ENCODE measurements around the gene HES1.

The HES1 gene

DNA sequence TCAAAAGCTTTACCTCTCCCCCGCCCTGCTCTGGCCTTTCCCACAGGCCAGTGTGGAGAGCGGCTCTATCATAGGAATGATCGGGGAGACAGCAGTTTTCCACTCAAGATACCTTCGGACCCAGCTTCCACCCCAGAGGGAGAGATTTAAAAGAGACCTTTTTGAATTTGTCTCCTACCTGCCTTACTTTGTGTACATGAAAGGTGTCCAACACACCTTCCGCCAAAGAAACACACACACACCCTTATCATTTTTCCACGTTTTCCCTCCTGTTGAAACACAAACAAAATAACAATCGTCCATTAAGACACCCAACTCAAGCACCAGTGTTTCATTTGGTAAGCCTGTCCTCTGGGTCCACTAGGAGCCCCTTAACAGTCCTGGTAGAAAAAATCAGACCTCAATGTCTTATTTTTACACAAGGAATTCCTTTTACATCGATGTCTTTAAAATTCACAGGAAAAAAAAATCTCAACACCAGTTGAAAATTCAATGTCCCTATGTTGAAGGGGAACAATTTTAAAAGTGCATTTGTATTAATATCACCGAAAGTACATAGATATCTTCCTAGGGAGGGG lies 4.0 kb downstream of the HES1 start:
- TF ChIP-seq, protein P1, sequence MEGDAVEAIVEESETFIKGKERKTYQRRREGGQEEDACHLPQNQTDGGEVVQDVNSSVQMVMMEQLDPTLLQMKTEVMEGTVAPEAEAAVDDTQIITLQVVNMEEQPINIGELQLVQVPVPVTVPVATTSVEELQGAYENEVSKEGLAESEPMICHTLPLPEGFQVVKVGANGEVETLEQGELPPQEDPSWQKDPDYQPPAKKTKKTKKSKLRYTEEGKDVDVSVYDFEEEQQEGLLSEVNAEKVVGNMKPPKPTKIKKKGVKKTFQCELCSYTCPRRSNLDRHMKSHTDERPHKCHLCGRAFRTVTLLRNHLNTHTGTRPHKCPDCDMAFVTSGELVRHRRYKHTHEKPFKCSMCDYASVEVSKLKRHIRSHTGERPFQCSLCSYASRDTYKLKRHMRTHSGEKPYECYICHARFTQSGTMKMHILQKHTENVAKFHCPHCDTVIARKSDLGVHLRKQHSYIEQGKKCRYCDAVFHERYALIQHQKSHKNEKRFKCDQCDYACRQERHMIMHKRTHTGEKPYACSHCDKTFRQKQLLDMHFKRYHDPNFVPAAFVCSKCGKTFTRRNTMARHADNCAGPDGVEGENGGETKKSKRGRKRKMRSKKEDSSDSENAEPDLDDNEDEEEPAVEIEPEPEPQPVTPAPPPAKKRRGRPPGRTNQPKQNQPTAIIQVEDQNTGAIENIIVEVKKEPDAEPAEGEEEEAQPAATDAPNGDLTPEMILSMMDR (IDR thresholded peaks at IDR 0.05; ENCODE audit: insufficient read depth, low read length, poor library complexity, severe bottlenecking), result no peak
- TF ChIP-seq EZH2phosphoT487 (conservative IDR thresholded peaks at IDR 0.05; ENCODE audit: low read length), result no peak
- Histone ChIP-seq H4K20me1 (ENCODE audit: low read depth, low read length) (no peaks in the 10 kb centered on the region), H3K27me3 (ENCODE audit: low read length) (no peaks in the 10 kb centered on the region), H3K9me3 (ENCODE audit: insufficient read depth, low read length) (no peaks in the 10 kb centered on the region), H3F3A (ENCODE audit: insufficient read depth) (peaks cover 48% of the 10 kb centered on the region), H3K4me2 (ENCODE audit: low read depth, low read length, poor library complexity, severe bottlenecking) (peak overlapping the region; percentile 90), H3K9ac (ENCODE audit: low read length) (no peak overlapping the region), H3K79me2 (ENCODE audit: insufficient read depth, low read length) (0 out of 2 replicates have a peak, but pooled peaks cover 5% of the 10 kb centered on the region), H2AFZ (ENCODE audit: low read depth, low read length, severe bottlenecking) (no peak overlapping the region), H3K9me2 (replicated peaks; ENCODE audit: insufficient read depth, low read length) (no peaks in the 10 kb centered on the region), H3K27ac (ENCODE audit: low read depth, low read length) (no peak overlapping the region), H3K4me3 (ENCODE audit: insufficient read depth, low read length, poor library complexity, severe bottlenecking) (no peak overlapping the region), H3K36me3 (ENCODE audit: low read length) (peaks cover 8% of the 10 kb centered on the region; the same call in 1 of the 2 replicates)

DNA sequence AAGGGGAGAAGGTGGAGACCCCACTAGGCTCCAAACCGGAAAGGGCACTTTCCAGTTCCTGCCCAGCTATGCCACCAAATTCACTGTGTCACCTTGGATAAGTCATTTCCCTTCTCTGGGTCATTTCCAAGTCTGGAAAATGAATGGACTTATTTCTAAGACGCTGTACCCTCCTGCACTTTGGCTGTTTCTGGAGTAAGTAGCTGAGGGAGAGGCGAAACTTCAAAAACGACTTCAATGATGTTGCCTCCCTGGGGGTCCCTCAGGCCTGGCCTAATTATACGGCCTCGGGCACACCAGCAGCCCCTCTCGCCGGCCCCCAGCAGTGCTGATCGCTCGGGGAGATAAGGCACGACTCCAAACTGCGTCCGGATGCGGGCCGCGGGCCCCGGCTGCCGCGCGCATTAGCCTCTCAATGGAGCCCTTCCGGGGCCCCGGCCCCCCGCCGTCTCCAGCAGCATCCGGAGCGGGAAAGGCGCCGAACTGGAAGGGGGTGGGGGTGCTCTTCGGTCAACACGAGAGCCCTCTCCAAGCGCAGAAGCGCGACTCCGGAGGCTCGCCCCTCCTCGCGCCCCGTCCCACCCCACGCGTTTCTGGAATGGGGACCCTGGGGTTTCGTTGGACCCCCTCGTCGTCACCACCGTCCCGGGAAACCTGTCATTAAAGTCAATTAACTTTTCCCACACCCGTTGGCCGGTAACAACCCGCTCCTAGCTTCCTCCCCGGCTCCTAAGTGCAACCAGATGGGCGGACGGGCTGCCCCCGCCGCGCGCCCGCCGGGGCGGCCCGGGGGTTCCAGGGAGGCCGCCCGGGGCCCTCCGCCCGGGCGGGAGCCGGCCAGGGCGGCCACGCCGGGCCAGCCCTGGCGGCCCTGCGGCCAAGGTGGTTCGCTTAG lies 4.8 kb downstream of the HES1 start:
- Histone ChIP-seq H3K4me2 (ENCODE audit: low read depth, low read length, poor library complexity, severe bottlenecking) (peak overlapping the region; percentile 90), H3K27me3 (ENCODE audit: low read length) (no peaks in the 10 kb centered on the region), H3K9ac (ENCODE audit: low read length) (peak overlapping the region; percentile 35; the same call in 1 of the 2 replicates), H3K36me3 (ENCODE audit: low read length) (peaks cover 8% of the 10 kb centered on the region; the same call in 1 of the 2 replicates), H3K9me2 (replicated peaks; ENCODE audit: insufficient read depth, low read length) (no peaks in the 10 kb centered on the region), H3F3A (ENCODE audit: insufficient read depth) (peaks cover 42% of the 10 kb centered on the region), H3K27ac (ENCODE audit: low read depth, low read length) (no peak overlapping the region), H4K20me1 (ENCODE audit: low read depth, low read length) (no peaks in the 10 kb centered on the region), H3K4me3 (ENCODE audit: insufficient read depth, low read length, poor library complexity, severe bottlenecking) (peak overlapping the region; percentile 35), H2AFZ (ENCODE audit: low read depth, low read length, severe bottlenecking) (peak overlapping the region; percentile 47), H3K79me2 (ENCODE audit: insufficient read depth, low read length) (0 out of 2 replicates have a peak, but pooled peaks cover 5% of the 10 kb centered on the region), H3K9me3 (ENCODE audit: insufficient read depth, low read length) (no peaks in the 10 kb centered on the region)
- no peak for TF ChIP-seq EZH2phosphoT487 (conservative IDR thresholded peaks at IDR 0.05; ENCODE audit: low read length)
- TF ChIP-seq, protein P1 (IDR thresholded peaks at IDR 0.05; ENCODE audit: insufficient read depth, low read length, poor library complexity, severe bottlenecking), result no peak

DNA sequence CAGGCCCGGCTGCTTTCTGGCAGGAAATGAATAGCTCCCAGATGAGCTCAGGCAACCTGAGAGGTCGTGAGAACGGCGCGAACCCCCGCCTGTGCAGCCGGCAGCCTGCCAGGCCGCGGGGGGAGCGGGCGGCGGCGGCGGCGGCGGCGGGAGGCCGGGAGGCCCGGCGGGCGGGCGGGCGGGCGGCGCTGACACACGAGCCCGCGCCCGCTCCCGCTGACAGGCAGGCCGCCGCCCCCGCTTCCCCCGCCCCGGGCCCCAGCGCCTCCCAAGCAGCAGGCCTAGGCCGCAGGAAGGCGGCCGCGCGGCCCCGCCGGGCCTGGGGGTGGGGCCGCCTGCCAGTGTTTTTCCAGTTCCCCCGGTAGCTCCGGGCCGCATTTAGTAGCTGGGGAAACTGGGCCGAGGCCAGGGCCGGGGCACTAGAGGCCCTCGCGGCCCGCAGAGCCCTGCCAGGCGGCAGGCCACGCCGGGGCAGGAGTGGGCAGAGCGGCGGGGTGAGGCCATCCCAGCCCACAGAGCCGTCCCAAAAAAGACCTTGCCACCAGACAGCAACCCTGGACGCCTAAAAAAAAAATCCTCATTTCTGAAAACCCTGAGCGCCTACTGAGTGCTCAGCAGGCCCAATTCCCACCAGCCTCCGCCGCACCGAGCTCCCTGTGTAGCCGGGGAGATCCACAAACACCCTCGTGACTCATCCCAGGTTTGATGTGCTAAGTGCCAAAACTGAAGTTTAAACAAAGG lies 5.6 kb downstream of the HES1 start:
- Histone ChIP-seq H2AFZ (ENCODE audit: low read depth, low read length, severe bottlenecking) (peak overlapping the region; percentile 77), H4K20me1 (ENCODE audit: low read depth, low read length) (no peaks in the 10 kb centered on the region)

More for the DNA sequence above, 5.6 kb downstream of the HES1 start:
- Histone ChIP-seq H3F3A (ENCODE audit: insufficient read depth) (peaks cover 35% of the 10 kb centered on the region), H3K9ac (ENCODE audit: low read length) (peak overlapping the region; percentile 53), H3K36me3 (ENCODE audit: low read length) (peaks cover 8% of the 10 kb centered on the region; the same call in 1 of the 2 replicates), H3K27me3 (ENCODE audit: low read length) (no peaks in the 10 kb centered on the region), H3K9me2 (replicated peaks; ENCODE audit: insufficient read depth, low read length) (no peaks in the 10 kb centered on the region), H3K79me2 (ENCODE audit: insufficient read depth, low read length) (no peaks in the 10 kb centered on the region), H3K4me3 (ENCODE audit: insufficient read depth, low read length, poor library complexity, severe bottlenecking) (peak overlapping the region; percentile 10), H3K27ac (ENCODE audit: low read depth, low read length) (no peak overlapping the region), H3K9me3 (ENCODE audit: insufficient read depth, low read length) (no peaks in the 10 kb centered on the region), H3K4me2 (ENCODE audit: low read depth, low read length, poor library complexity, severe bottlenecking) (peak overlapping the region; percentile 53)
- no peak for TF ChIP-seq EZH2phosphoT487 (conservative IDR thresholded peaks at IDR 0.05; ENCODE audit: low read length)
- TF ChIP-seq, protein P1 (IDR thresholded peaks at IDR 0.05; ENCODE audit: insufficient read depth, low read length, poor library complexity, severe bottlenecking), result no peak

Data from SU-DHL-6 (cell line).